Panc1 (cell line): ENCODE data around the gene SDS.

Source experiments
- POLR2AphosphoS5 ChIP-seq: IDR thresholded peaks from 2 replicates; pipeline ENCODE4 v1.6.1; 2012; ENCODE audit warnings: mild to moderate bottlenecking, low read depth, low read length, moderate library complexity
- SIN3A ChIP-seq: IDR thresholded peaks from 2 replicates; pipeline ENCODE4 v1.6.1; 2012; ENCODE audit warnings: low read depth, mild to moderate bottlenecking, low read length, moderate library complexity, borderline replicate concordance; ENCODE audit not compliant: insufficient read depth
- TCF7L2 ChIP-seq: IDR thresholded peaks from 2 replicates; pipeline ENCODE4 v1.6.1; 2011; ENCODE audit warnings: mild to moderate bottlenecking, low read depth, low read length, inconsistent platforms
- TF ChIP-seq, protein P1 (sequence below): fragments of 450-650 bp; IDR thresholded peaks from 2 replicates; pipeline ENCODE4 v1.5.1; 2017; ENCODE audit warnings: mild to moderate bottlenecking
- TF ChIP-seq, protein P2 (sequence below), 2 experiments: IDR thresholded peaks; 2 replicates each; pipeline ENCODE4 v1.6.1; 2011 to 2012; ENCODE audit warnings: low read depth in 2 of 2, control low read depth in 1 of 2, low read length in 1 of 2, mild to moderate bottlenecking in 1 of 2, moderate library complexity in 1 of 2; ENCODE audit not compliant: insufficient read depth in 1 of 2

DNA sequence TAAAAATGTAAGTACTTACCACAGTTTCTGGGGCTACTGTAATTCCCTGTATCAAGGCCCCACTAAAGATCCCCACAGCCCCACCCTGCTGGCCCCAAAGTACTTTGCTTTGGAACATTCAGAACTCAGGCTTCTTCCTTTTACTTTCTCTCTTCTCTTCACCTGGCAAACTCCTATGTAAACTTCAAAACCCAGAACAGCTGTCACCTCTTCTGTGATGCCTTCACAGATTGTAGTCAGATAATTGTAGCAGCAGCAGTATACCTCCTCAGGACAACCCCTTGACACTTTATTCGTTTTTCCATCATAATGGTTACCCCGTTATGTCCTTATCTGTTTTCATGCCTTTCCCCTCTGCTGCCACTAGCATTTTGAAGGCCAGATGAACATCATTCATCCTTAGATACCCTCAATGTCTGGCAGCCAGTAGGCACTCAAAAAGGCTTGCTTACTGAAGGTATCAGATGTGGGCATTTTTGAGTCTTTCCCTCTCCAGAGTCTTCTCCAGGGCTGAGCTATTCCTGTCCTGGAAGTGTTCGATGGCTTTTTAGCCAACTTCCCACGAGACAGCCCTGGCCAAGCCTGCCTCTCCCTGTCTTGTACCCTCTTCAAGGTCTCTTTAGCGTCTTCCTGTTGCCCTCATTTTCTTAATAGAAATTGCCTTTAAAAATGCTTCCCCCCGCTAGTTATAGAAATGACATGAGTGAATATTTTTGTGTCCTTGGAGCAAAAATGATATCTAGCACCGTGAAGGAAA, 37.9 kb downstream of the SDS start:
- TF ChIP-seq TCF7L2 = no peak
- TF ChIP-seq, protein P1, sequence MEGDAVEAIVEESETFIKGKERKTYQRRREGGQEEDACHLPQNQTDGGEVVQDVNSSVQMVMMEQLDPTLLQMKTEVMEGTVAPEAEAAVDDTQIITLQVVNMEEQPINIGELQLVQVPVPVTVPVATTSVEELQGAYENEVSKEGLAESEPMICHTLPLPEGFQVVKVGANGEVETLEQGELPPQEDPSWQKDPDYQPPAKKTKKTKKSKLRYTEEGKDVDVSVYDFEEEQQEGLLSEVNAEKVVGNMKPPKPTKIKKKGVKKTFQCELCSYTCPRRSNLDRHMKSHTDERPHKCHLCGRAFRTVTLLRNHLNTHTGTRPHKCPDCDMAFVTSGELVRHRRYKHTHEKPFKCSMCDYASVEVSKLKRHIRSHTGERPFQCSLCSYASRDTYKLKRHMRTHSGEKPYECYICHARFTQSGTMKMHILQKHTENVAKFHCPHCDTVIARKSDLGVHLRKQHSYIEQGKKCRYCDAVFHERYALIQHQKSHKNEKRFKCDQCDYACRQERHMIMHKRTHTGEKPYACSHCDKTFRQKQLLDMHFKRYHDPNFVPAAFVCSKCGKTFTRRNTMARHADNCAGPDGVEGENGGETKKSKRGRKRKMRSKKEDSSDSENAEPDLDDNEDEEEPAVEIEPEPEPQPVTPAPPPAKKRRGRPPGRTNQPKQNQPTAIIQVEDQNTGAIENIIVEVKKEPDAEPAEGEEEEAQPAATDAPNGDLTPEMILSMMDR = no peak
- TF ChIP-seq, protein P2, sequence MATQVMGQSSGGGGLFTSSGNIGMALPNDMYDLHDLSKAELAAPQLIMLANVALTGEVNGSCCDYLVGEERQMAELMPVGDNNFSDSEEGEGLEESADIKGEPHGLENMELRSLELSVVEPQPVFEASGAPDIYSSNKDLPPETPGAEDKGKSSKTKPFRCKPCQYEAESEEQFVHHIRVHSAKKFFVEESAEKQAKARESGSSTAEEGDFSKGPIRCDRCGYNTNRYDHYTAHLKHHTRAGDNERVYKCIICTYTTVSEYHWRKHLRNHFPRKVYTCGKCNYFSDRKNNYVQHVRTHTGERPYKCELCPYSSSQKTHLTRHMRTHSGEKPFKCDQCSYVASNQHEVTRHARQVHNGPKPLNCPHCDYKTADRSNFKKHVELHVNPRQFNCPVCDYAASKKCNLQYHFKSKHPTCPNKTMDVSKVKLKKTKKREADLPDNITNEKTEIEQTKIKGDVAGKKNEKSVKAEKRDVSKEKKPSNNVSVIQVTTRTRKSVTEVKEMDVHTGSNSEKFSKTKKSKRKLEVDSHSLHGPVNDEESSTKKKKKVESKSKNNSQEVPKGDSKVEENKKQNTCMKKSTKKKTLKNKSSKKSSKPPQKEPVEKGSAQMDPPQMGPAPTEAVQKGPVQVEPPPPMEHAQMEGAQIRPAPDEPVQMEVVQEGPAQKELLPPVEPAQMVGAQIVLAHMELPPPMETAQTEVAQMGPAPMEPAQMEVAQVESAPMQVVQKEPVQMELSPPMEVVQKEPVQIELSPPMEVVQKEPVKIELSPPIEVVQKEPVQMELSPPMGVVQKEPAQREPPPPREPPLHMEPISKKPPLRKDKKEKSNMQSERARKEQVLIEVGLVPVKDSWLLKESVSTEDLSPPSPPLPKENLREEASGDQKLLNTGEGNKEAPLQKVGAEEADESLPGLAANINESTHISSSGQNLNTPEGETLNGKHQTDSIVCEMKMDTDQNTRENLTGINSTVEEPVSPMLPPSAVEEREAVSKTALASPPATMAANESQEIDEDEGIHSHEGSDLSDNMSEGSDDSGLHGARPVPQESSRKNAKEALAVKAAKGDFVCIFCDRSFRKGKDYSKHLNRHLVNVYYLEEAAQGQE (IDR thresholded peaks at IDR 0.05; ENCODE audit: insufficient read depth in 1 of 2, low read depth in 2 of 2, low read length in 1 of 2) = no peak
- no peak for TF ChIP-seq POLR2AphosphoS5
- TF ChIP-seq SIN3A = no peak
